Karpas-422 (cell line): ENCODE results near the gene CDKL2. TPM values are rescaled to one million over a fixed set of nuclear protein-coding genes. Genes with fewer than 3 reads are reported as not detected.
A peak's percentile ranks its signal among the peaks of the same experiment; 100 is the strongest.
"Not testable (repeated sequence)": the region's sequence is repeated elsewhere in the genome, so short reads cannot be mapped to it uniquely, and the experiment has no call there.

ENCODE experiments used
- DNase-seq: peaks from one replicate; pipeline ENCODE4 v3.0.0-alpha.2; 2015
- H2AFZ ChIP-seq: fragments of 200-600 bp; sonication (generic); 2 replicates; pipeline ENCODE4 v1.6.1; 2014; ENCODE audit warnings: antibody characterized with exemption, low read length, mixed read lengths
- H3K27ac ChIP-seq: fragments of 200-600 bp; sonication (generic); 2 replicates; pipeline ENCODE4 v1.5.1; 2014; ENCODE audit warnings: mild to moderate bottlenecking, low read length, moderate library complexity
- H3K27me3 ChIP-seq: fragments of 200-600 bp; sonication (generic); 2 replicates; pipeline ENCODE4 v1.6.1; 2014; ENCODE audit warnings: low read length, mixed read lengths
- H3K36me3 ChIP-seq: fragments of 200-600 bp; sonication (generic); 2 replicates; pipeline ENCODE4 v1.6.1; 2014; ENCODE audit warnings: low read length, mixed read lengths; ENCODE audit not compliant: insufficient read depth
- H3K4me1 ChIP-seq: fragments of 200-600 bp; sonication (generic); 2 replicates; pipeline ENCODE4 v1.6.1; 2014; ENCODE audit warnings: mild to moderate bottlenecking, low read length, mixed read lengths
- H3K4me2 ChIP-seq: fragments of 200-600 bp; sonication (generic); 2 replicates; pipeline ENCODE4 v1.6.1; 2014; ENCODE audit warnings: low read length, low read depth, mild to moderate bottlenecking; ENCODE audit not compliant: poor library complexity, severe bottlenecking
- H3K4me3 ChIP-seq: fragments of 200-600 bp; sonication (generic); 2 replicates; pipeline ENCODE4 v1.5.1; 2014; ENCODE audit warnings: mild to moderate bottlenecking, antibody characterized with exemption, low read length, mixed read lengths
- H3K79me2 ChIP-seq: fragments of 200-600 bp; sonication (generic); 2 replicates; pipeline ENCODE4 v1.6.1; 2014; ENCODE audit warnings: mild to moderate bottlenecking, low read length, mixed read lengths
- H3K9ac ChIP-seq: fragments of 200-600 bp; sonication (generic); 2 replicates; pipeline ENCODE4 v1.6.0; 2014; ENCODE audit warnings: low read length
- H3K9me2 ChIP-seq: fragments of 200-600 bp; sonication (generic), shearing (Covaris generic); replicated peaks from 2 replicates; pipeline ENCODE4 v1.6.0; 2014; ENCODE audit warnings: mild to moderate bottlenecking, low read length, moderate library complexity; ENCODE audit not compliant: insufficient read depth
- H3K9me3 ChIP-seq: fragments of 300-700, 200-600 bp; sonication (generic); 2 replicates; pipeline ENCODE4 v1.6.1; 2014; ENCODE audit warnings: low read length, mixed read lengths
- H4K20me1 ChIP-seq: fragments of 200-600 bp; sonication (generic); 2 replicates; pipeline ENCODE4 v1.6.1; 2014; ENCODE audit warnings: mild to moderate bottlenecking, antibody characterized with exemption, low read length, low read depth; ENCODE audit not compliant: insufficient read depth
- total RNA-seq: library from RNA; depleted of rRNA; stranded (reverse); fragments of >200 nt; shearing (Covaris generic); gene quantifications from 2 replicates; pipeline ENCODE4 v1.2.3, GENCODE V29; 2014; ENCODE audit warnings: low replicate concordance

Gene CDKL2
- total RNA-seq, 1 experiment from 2014 or later, result 0.11 TPM

GRCh38 chr4:75671802-75672421, 41.6 kb upstream of the CDKL2 start:
- Histone ChIP-seq H3K9me2 (no peaks in the 10 kb centered on the region), H3K9ac (peak overlapping the region; percentile 92), H3K79me2 (peaks cover 65% of the 10 kb centered on the region), H2AFZ (no peak overlapping the region), H3K36me3 (0 out of 2 replicates have a peak, but pooled peaks cover 4% of the 10 kb centered on the region), H3K27ac (peak overlapping the region; percentile 69), H4K20me1 (peaks cover 60% of the 10 kb centered on the region), H3K27me3 (no peaks in the 10 kb centered on the region), H3K4me3 (peak overlapping the region; percentile 93), H3K4me1 (peaks cover 47% of the 10 kb centered on the region), H3K4me2 (peak overlapping the region; percentile 96), H3K9me3 (no peaks in the 10 kb centered on the region)
- no peak for DNase-seq

GRCh38 chr4:75668596-75668995, 38.3 kb upstream of the CDKL2 start:
- Histone ChIP-seq H2AFZ (no peak overlapping the region), H3K79me2 (peaks cover 95% of the 10 kb centered on the region), H3K9me3 (no peaks in the 10 kb centered on the region), H3K4me3 (no peak overlapping the region), H3K9ac (no peak overlapping the region), H3K27me3 (no peaks in the 10 kb centered on the region), H4K20me1 (peaks cover 87% of the 10 kb centered on the region), H3K4me2 (no peak overlapping the region), H3K36me3 (0 out of 2 replicates have a peak, but pooled peaks cover 4% of the 10 kb centered on the region), H3K9me2 (no peaks in the 10 kb centered on the region), H3K4me1 (peaks cover 39% of the 10 kb centered on the region), H3K27ac (no peak overlapping the region)
- no peak for DNase-seq

- H3K4me1 ChIP-seq, result peaks cover 43% of the 10 kb centered on the region
- not testable (repeated sequence) for H3K36me3 ChIP-seq
Observed at GRCh38 chr4:75667636-75668035, 37.3 kb upstream of the CDKL2 start.

GRCh38 chr4:75666299-75666698, 36.0 kb upstream of the CDKL2 start:
- Histone ChIP-seq H4K20me1 (peaks cover 91% of the 10 kb centered on the region), H3K9me2 (no peaks in the 10 kb centered on the region), H3K4me1 (peaks cover 42% of the 10 kb centered on the region), H3K9me3 (no peaks in the 10 kb centered on the region), H3K4me3 (no peak overlapping the region), H3K27me3 (no peaks in the 10 kb centered on the region), H3K27ac (no peak overlapping the region), H3K79me2 (peaks cover 99% of the 10 kb centered on the region), H3K36me3 (peaks cover 11% of the 10 kb centered on the region; the same call in 1 of the 2 replicates), H2AFZ (no peak overlapping the region), H3K4me2 (no peak overlapping the region), H3K9ac (no peak overlapping the region)
- no peak for DNase-seq

More at GRCh38 chr4:75667636-75668035, 37.3 kb upstream of the CDKL2 start:
- H3K4me3 ChIP-seq, H3K9me2 ChIP-seq, H3K9ac ChIP-seq, H3K27ac ChIP-seq, H3K9me3 ChIP-seq, H2AFZ ChIP-seq, H3K4me2 ChIP-seq, H3K27me3 ChIP-seq, DNase-seq: not testable (repeated sequence)
- Histone ChIP-seq H3K79me2 (peaks cover 99% of the 10 kb centered on the region), H4K20me1 (peaks cover 93% of the 10 kb centered on the region)

GRCh38 chr4:75664604-75665003, 34.3 kb upstream of the CDKL2 start:
- H3K9me2 ChIP-seq, H3K27ac ChIP-seq, H3K4me2 ChIP-seq, H3K27me3 ChIP-seq, DNase-seq, H3K4me3 ChIP-seq, H3K9me3 ChIP-seq, H2AFZ ChIP-seq, H3K9ac ChIP-seq: not testable (repeated sequence)
- Histone ChIP-seq H4K20me1 (peaks cover 86% of the 10 kb centered on the region), H3K4me1 (peaks cover 28% of the 10 kb centered on the region), H3K36me3 (peaks cover 20% of the 10 kb centered on the region), H3K79me2 (peaks cover 99% of the 10 kb centered on the region)

GRCh38 chr4:75662626-75663025, 32.3 kb upstream of the CDKL2 start:
- Histone ChIP-seq H3K4me1 (peaks cover 28% of the 10 kb centered on the region), H4K20me1 (peaks cover 77% of the 10 kb centered on the region), H3K27ac (no peak overlapping the region)

GRCh38 chr4:75660491-75660890, 30.2 kb upstream of the CDKL2 start:
- no peak overlapping the region for H3K4me3 ChIP-seq
- H4K20me1 ChIP-seq, result peaks cover 73% of the 10 kb centered on the region
- H3K9me2 ChIP-seq, result no peaks in the 10 kb centered on the region
- H3K9me3 ChIP-seq, result no peaks in the 10 kb centered on the region
- no peak for DNase-seq
- H2AFZ ChIP-seq, result no peak overlapping the region
- no peak overlapping the region for H3K27ac ChIP-seq
- no peaks in the 10 kb centered on the region for H3K27me3 ChIP-seq
- H3K4me1 ChIP-seq, result peaks cover 49% of the 10 kb centered on the region
- no peak overlapping the region for H3K4me2 ChIP-seq
- H3K9ac ChIP-seq, result no peak overlapping the region
- H3K36me3 ChIP-seq, result peaks cover 55% of the 10 kb centered on the region
- peaks cover 97% of the 10 kb centered on the region for H3K79me2 ChIP-seq

More at GRCh38 chr4:75662626-75663025, 32.3 kb upstream of the CDKL2 start:
- Histone ChIP-seq H3K4me3 (no peak overlapping the region), H3K79me2 (peaks cover 98% of the 10 kb centered on the region), H3K9me3 (no peaks in the 10 kb centered on the region), H2AFZ (no peak overlapping the region), H3K27me3 (no peaks in the 10 kb centered on the region), H3K9ac (no peak overlapping the region), H3K9me2 (no peaks in the 10 kb centered on the region), H3K36me3 (peaks cover 36% of the 10 kb centered on the region), H3K4me2 (no peak overlapping the region)
- no peak for DNase-seq

- Histone ChIP-seq H4K20me1 (peaks cover 67% of the 10 kb centered on the region), H3K9me3 (no peaks in the 10 kb centered on the region), H3K4me3 (no peak overlapping the region), H2AFZ (no peak overlapping the region), H3K27me3 (no peaks in the 10 kb centered on the region), H3K27ac (no peak overlapping the region), H3K9me2 (no peaks in the 10 kb centered on the region), H3K36me3 (peaks cover 63% of the 10 kb centered on the region), H3K9ac (no peak overlapping the region), H3K79me2 (peaks cover 96% of the 10 kb centered on the region), H3K4me2 (no peak overlapping the region), H3K4me1 (peaks cover 51% of the 10 kb centered on the region)
- DNase-seq, result no peak
Observed at GRCh38 chr4:75659512-75660031, 29.2 kb upstream of the CDKL2 start.
